ENCODE measurements around the gene IRAK1.
A peak's percentile ranks its signal among the peaks of the same experiment; 100 is the strongest.

IRAK1 gene

GRCh38 chrX:154019633-154020528, at the start of gene IRAK1:
TSS of gene IRAK1 (minus strand) at chrX:154019902. CDS start at chrX:154019812, 90 bp downstream.
- peak; percentile 63 to 73 for DNase-seq

DNA sequence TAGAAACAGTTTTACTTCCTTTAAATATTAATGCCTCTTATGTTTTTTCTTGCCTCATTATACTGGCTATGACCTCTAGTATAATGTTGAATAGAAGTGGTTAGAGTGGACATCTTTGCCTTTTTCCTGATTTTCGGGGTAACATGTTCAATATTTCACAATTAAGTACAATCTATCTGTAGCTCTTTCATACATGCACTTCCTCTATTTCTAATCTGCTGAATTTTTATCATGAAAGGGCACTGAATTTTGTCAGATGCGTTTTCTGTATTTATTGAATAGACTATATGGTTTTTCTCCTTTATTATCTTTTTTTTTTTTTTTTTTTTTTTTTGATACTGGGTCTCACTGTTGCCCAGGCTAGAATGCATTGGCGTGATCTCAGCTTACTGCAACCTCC, 48.9 kb upstream of the IRAK1 start:
- no peak for DNase-seq

DNA sequence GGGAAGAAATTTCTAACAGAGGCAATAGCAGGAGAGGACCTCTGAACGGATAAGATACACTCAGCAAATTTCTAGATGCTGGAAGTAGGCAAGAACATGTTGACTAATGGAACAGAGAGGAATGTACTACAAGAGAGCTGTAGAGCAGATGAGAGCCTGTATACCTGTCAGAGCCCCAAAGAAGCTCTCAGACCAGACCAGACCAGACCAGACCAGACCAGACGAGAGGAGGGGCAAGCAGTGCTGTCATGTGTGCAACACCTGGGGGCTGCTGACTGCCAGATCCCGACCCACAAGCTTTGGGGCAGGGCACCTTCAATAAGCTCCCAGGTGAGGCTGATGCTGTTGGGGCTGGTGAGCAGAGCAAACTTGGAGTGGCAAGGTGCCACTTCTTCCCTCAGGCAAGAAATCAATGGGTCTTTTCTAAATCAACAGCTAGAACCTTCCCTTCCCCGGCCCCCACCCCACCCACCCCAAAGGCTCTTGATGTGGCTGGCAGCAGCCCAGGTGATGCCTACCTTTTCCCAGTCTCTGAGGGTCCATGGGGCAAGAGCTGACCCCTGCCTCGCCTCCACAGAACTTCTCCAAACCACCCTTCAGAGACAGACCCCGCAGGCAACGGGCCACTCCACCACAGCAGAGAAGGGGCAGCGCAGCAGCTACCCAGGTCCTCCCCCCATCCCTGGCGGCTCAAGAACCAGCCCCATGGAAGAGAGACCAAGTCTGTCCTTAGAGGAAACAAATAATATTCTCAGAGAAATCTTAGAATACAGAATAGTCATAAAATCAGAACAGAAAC, 45.1 kb upstream of the IRAK1 start:
- no peak for DNase-seq

DNA sequence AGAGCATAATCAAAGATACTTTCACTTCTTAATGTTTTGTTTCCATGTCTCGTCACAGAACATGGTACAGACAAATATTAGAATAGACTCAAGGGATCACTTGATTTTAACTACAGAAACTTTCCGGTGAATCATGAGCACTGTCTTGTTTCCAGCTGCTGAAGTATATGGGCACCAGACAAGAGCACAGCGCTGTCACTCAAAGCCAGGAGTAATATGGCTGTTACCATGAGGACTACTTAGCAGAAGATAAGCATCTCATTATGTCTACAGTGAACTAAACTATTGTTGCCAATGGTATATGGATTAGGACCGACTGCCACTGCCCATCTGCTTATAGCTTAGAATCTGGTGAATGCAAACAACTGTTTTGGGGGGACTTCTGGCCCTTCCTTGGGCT, 43.5 kb upstream of the IRAK1 start:
- DNase-seq: no peak

GRCh38 chrX:154061801-154062200, 42.1 kb upstream of the IRAK1 start:
- DNase-seq: no peak

DNA sequence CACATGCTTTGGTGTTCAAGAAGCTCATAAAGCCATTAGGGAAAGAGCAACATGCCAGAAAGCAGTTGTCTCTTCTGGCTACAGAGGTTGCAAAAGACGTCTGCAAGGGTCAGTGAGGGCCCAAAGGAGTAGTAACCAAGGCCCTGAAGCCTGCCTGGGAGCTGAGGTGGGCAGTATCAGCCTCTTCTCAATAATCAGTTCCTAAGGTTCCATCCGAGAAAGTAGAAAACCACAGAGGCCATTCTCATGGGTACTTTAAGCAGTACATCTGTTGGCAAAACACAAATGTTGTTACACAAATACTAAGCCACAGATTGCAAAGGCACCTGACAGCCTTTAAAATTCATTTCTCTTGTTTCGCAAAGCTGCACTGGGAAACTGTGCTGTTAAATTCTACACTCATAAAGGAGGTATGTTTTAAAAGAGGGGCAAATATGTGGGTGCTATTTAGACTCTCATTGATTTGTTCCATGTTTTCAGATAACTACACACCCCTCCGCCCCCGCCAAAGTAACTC, 40.1 kb upstream of the IRAK1 start:
- DNase-seq: no peak

DNA sequence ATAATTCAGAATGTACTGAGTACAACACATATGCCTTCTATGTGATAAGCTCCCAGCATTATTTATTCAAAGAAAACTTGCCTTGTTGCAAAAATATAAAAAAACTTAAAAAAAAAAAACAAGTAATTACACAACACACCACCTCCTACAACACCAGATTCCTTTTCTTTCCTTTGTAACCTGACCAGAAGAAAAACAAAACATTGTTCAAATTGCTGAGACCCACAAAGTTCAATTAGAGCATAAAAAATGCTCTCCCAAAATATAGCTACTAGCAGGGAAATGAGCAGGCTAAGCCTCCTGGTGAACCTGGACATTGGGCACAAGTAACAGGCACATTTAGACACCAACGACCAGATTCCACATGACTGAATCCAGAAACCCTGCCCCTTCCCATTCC, 39.5 kb upstream of the IRAK1 start:
- DNase-seq: no peak

GRCh38 chrX:154058214-154058997, 38.7 kb upstream of the IRAK1 start:
- no peak for DNase-seq

GRCh38 chrX:154057791-154058190, 38.1 kb upstream of the IRAK1 start:
- no peak for DNase-seq

DNA sequence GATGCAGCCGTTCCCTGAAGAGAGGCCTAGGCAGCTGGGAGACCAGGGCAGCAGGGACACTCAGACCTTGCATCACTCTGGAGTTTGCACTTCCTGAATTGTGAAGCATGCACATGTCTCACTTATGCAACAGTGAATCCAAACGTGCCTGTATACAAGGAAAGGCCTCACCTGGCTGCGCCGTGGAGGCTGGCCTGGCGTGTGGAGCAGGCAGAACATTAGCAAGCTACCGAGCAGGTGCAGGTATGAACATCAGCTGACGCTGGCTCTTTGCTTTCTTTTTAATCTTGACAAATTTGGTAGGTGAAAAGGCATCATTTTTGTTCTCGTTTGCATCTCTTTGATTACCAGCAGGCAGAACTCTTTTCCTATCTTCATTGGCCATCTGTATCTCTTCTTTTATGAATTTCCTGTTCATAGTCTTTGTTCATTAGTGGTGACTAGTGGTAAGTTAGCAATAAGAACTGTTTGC, 37.1 kb upstream of the IRAK1 start:
- no peak for DNase-seq

DNA sequence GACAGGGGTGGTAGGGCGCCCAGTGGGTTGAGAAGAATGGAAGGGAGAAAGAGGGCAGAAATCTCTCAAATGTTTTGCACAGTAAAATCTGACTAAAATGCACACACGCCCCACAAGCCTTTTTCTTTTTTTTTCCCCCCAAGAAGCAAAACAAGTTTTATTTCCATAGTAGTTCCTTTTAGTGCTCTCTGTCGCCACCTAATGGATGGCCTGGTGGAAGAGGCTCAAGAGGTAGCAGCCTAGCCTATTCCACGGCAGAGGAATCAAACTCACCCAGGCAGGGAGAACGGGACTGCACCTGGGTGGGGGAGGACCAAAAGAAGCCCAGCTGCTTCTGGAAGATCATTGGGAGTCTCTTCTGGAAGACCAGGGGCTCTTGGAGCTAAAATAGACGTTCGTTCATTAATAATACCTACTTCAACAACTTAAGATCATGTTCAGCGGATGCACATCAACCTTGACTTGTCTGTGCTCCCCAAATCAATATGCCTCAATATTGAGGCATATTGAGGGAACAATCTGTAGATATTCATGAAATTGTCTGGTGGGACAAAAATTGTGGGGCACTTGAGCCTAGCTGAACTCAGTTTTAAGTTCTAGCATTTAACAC, 31.6 kb upstream of the IRAK1 start:
- peak; percentile 79 to 81 for DNase-seq

- no peak for DNase-seq
Measured at GRCh38 chrX:154050113-154050495, 30.4 kb upstream of the IRAK1 start.

GRCh38 chrX:154049209-154050112, 29.8 kb upstream of the IRAK1 start:
- DNase-seq: no peak

DNA sequence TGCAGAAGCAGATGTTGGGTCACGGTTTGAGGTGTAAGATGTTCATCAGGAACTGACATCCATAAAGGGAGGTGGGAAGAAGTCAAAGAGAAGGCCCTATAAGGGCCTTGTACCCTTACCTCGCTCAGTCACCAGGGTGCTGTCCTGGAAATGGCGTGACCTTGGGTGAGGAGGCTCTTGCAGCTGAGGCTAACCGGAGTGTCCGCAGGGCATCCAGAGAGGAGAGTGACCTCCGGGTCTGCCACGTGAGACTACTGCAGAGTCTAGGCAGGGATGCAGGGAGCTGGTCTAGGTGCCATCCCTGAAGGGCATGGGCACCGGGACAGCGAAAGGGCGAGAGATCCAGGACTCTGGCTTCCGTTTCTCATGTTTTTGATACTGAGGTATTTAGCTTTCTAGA, 28.7 kb upstream of the IRAK1 start:
- DNase-seq: no peak

DNA sequence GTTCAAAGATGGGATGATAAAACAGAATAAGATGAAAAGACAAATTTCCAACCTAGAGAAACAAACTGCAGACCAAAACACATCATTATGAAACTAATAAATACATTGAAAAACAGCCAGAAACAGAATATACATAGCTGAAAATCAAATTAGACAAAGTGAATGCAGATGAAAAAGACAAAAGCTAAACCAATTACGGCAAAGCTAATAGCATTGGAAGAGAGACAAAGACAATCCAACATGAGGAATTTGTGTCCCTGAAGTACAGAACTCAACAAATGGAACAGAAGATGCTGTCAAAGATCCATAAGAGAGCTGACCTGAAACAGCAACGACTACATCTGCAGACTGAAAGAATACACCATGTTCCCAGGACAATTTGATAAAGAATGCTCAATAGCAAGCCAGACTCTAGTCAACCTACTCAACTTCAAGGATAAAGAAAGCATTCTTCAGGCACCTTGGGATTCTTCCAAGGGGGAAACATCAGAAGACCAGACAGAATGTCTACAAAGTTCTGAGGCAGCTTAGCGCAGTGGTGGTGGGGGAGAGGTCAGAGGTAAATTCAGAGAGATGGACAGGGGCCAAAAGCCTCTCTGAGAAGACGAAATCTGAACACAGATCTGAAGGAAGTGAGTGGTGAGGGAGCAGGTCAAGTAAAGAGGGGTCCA, 27.4 kb upstream of the IRAK1 start:
- no peak for DNase-seq

- no peak for DNase-seq
Measured at GRCh38 chrX:154046031-154046781, 26.5 kb upstream of the IRAK1 start.

DNA sequence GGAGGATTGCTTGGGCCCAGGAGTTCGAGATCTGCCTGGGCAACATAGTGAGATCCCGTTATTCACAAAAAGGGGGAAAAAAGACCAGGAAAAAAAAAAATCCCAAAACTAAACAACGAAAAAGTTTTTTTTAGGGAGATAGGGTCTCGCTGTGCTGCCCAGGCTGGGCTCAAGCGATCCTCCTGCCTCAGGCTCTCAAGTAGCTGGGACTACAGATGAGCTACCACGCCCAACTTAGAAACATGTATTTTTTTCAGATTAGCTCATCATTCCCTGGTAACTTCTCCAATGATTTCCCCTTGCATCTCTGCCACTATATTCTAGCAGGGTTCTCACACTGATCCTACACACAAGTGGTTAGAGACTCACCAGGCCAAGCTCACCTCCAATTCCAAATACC, 24.4 kb upstream of the IRAK1 start:
- no peak for DNase-seq

DNA sequence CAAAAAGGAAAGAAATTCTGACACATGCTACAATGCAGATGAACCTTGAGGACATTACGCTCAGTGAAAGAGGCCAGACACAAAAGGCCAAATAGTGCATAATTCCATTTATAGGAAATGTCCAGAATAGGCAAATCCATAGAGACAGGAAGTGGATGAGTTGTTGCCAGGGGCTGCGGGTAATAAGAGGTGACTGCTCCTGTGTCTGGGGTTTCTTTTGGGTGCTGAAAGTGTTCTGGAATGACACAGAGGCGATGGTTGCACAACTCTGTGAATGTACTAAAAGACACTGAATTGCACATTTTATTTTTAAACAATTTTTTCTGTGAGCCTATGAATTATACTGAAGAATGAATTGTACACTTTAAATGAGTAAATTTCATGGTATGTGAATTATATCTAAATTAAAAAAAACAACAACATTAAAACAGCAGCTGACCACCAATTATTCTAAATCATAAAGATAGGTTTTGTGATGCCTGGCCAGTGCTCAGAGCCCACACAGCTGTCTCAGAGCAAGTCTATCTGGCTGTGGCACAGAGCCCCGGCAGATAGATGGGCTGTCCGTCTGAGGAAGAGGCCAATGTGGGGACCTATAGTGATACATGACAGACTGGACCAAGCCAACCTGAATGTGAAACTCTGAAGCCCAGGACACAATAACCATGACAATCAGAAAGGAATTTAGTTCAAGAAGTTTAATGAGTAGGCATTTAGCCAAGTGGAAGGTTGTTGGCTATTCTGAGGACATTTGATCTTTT, 23.5 kb upstream of the IRAK1 start:
- no peak for DNase-seq

- no peak for DNase-seq
Measured at GRCh38 chrX:154040863-154041262, 21.2 kb upstream of the IRAK1 start.
